K562 (cell line): ENCODE data around the gene MPND. TPM values are rescaled to one million over a fixed set of nuclear protein-coding genes. Genes with fewer than 3 reads are reported as not detected.

Experiments used
- BRCA1 ChIP-seq, 2 experiments: fragments of 450-650 bp in 1 of 2; sonication (generic) in 1 of 2; formaldehyde crosslinking in 1 of 2; IDR thresholded peaks; 2 replicates each; pipeline versions ENCODE4 v1.5.0 to v1.6.1; 2017 to 2020; ENCODE audit warnings: mild to moderate bottlenecking in 1 of 2, missing genetic modification reagents in 1 of 2
- DEAF1 ChIP-seq: fragments of 450-650 bp; formaldehyde crosslinking; IDR thresholded peaks from 2 replicates; pipeline ENCODE4 v1.4.0; 2020; ENCODE audit warnings: mild to moderate bottlenecking, moderate library complexity
- DPF2 ChIP-seq: fragments of 450-650 bp; IDR thresholded peaks from 2 replicates; pipeline ENCODE4 v1.6.1; 2016
- FOS ChIP-seq: IDR thresholded peaks from 3 replicates; pipeline ENCODE4 v1.6.1; 2011; ENCODE audit not compliant: insufficient read length; ENCODE audit errors: extremely low read depth
- ID3 ChIP-seq, 2 experiments: fragments of 250-450 bp in 1 of 2; fragments of 450-650 bp in 1 of 2; sonication (Bioruptor Pico) in 1 of 2; IDR thresholded peaks; 2 replicates each; pipeline versions ENCODE4 v1.6.1 to v1.8.0; 2016 to 2021; ENCODE audit warnings: mild to moderate bottlenecking in 2 of 2, moderate library complexity in 2 of 2, missing compliant biosample characterization in 1 of 2, missing genetic modification characterization in 1 of 2
- MAZ ChIP-seq, 2 experiments: fragments of 450-650 bp in 1 of 2; sonication (generic) in 1 of 2; formaldehyde crosslinking; IDR thresholded peaks in 1 of 2; conservative IDR thresholded peaks in 1 of 2; 2 replicates each; pipeline versions ENCODE4 v1.4.0 to v1.5.0; 2020; ENCODE audit warnings: mild to moderate bottlenecking in 1 of 2, missing genetic modification reagents in 1 of 2
- MCM3 ChIP-seq: fragments of 450-650 bp; IDR thresholded peaks from 2 replicates; pipeline ENCODE4 v1.6.1; 2016
- NR4A1 ChIP-seq, 2 experiments: fragments of 250-450 bp in 1 of 2; fragments of 450-650 bp in 1 of 2; sonication (Bioruptor Pico) in 1 of 2; IDR thresholded peaks; 2 replicates each; pipeline versions ENCODE4 v1.4.0 to v1.6.1; 2016 to 2020; ENCODE audit warnings: mild to moderate bottlenecking in 2 of 2, missing compliant biosample characterization in 1 of 2, missing genetic modification characterization in 1 of 2, moderate library complexity in 1 of 2
- PML ChIP-seq: IDR thresholded peaks from 2 replicates; pipeline ENCODE4 v1.6.1; 2012; ENCODE audit warnings: low read length, inconsistent platforms
- POLR2H ChIP-seq: IDR thresholded peaks from 2 replicates; pipeline ENCODE4 v1.6.1; 2016; ENCODE audit warnings: missing genetic modification characterization, low read depth, mild to moderate bottlenecking, control low read depth, missing compliant biosample characterization, moderate library complexity
- RCOR1 ChIP-seq, 2 experiments: IDR thresholded peaks; 2 replicates each; pipeline ENCODE4 v1.6.1; 2012; ENCODE audit warnings: low read depth in 2 of 2, low read length in 2 of 2, borderline replicate concordance in 1 of 2, improper control_type of control experiment in 1 of 2
- SIRT6 ChIP-seq: IDR thresholded peaks from one replicate; pipeline ENCODE4 v1.6.1; 2012; ENCODE audit warnings: low read depth, mild to moderate bottlenecking, control low read depth, inconsistent platforms, low read length, moderate library complexity
- SMARCA4 ChIP-seq: fragments of 450-650 bp; IDR thresholded peaks from 2 replicates; pipeline ENCODE4 v1.6.1; 2016
- SRSF1 ChIP-seq: fragments of 200-400 bp; formaldehyde crosslinking; IDR thresholded peaks from 2 replicates; pipeline ENCODE4 v1.6.1; 2017; ENCODE audit warnings: mild to moderate bottlenecking, low read depth, low read length, moderate library complexity
- TCF15 ChIP-seq: fragments of 250-450 bp; sonication (Bioruptor Pico); IDR thresholded peaks from 2 replicates; pipeline ENCODE4 v1.8.0; 2022; ENCODE audit warnings: moderate library complexity, mild to moderate bottlenecking, inconsistent platforms
- TCF3 ChIP-seq: sonication (generic); formaldehyde crosslinking; IDR thresholded peaks from 2 replicates; pipeline ENCODE4 v1.4.0; 2020; ENCODE audit warnings: mild to moderate bottlenecking, missing genetic modification reagents
- TCF7 ChIP-seq: sonication (generic); IDR thresholded peaks from 2 replicates; pipeline ENCODE4 v1.6.1; 2016; ENCODE audit warnings: antibody characterized with exemption, borderline replicate concordance
- TEAD1 ChIP-seq, 2 experiments: fragments of 450-650 bp in 1 of 2; sonication (generic) in 1 of 2; formaldehyde crosslinking; IDR thresholded peaks; 2 replicates each; pipeline versions ENCODE4 v1.4.0 to v1.8.0; 2020 to 2022; ENCODE audit warnings: mild to moderate bottlenecking in 2 of 2, missing genetic modification reagents in 1 of 2
- TSHZ1 ChIP-seq: fragments of 250-450 bp; sonication (Bioruptor Pico); IDR thresholded peaks from 2 replicates; pipeline ENCODE4 v1.4.0; 2020; ENCODE audit warnings: mild to moderate bottlenecking, moderate library complexity
- ZNF586 ChIP-seq: fragments of 450-650 bp; formaldehyde crosslinking; conservative IDR thresholded peaks from 2 replicates; pipeline ENCODE4 v1.4.0; 2020; ENCODE audit warnings: mild to moderate bottlenecking, moderate library complexity
- ZNF785 ChIP-seq: fragments of 250-450 bp; sonication (Bioruptor Pico); IDR thresholded peaks from 2 replicates; pipeline ENCODE4 v1.4.0; 2020; ENCODE audit warnings: mild to moderate bottlenecking
- polyA plus RNA-seq, 8 experiments: library from polyadenylated mRNA; depleted of rRNA in 4 of 8; stranded (reverse) in 5 of 8; unstranded in 3 of 8; fragments of >200 nt; fragmentation: Nextera tagmentation in 2 of 8; fragmentation: Illumina TruSeq in 1 of 8; extraction: Ambion mirVana in 2 of 8; extraction: Trizol in 1 of 8; gene quantifications; 2 replicates each; pipeline versions ENCODE4 v1.2.1 to v1.2.3, GENCODE V29; 2011 to 2014; ENCODE audit warnings: inconsistent platforms in 1 of 8, missing spikeins in 1 of 8
- total RNA-seq, 7 experiments: library from RNA; depleted of rRNA in 6 of 7; stranded (reverse); fragments of >200 nt in 6 of 7; fragmentation: Illumina TruSeq in 2 of 7; extraction: Trizol in 2 of 7; gene quantifications; 2 replicates each; pipeline versions ENCODE4 v1.2.1 to v1.2.3, GENCODE V29; 2011 to 2021; ENCODE audit warnings: low replicate concordance in 1 of 7

Gene MPND
- total and polyA plus RNA-seq, 9 of the 15 experiments (the other 6 are each of a cell fraction or from before 2014, with no cell fraction given), result 0.25 to 14.0 (median 3.9) TPM

GRCh38 chr19:4342615-4343369 is 570 bp upstream of the MPND start (continued):
- TF ChIP-seq SRSF1, result no peak
- peak; percentile 100 for TF ChIP-seq FOS
- peak in 1 of 2 experiments; percentile 3; a peak in 1 of 4 replicates for TF ChIP-seq RCOR1 (IDR thresholded peaks at IDR 0.05; ENCODE audit: borderline replicate concordance in 1 of 2, low read depth in 2 of 2, low read length in 2 of 2)
- peak; percentile 93 for TF ChIP-seq POLR2H (tag)
- no peak; the same call in 1 of the 2 replicates for TF ChIP-seq ZNF586
- TF ChIP-seq DEAF1, result peak; percentile 15; the same call in 1 of the 2 replicates
- TF ChIP-seq ZNF785 (CRISPR knock-in tag), result no peak; the same call in 1 of the 2 replicates
- TF ChIP-seq NR4A1 (CRISPR knock-in tag; IDR thresholded peaks at IDR 0.05), result no peak
- TF ChIP-seq NR4A1 (tag; IDR thresholded peaks at IDR 0.05), result peak; percentile 97
- TF ChIP-seq TCF3 (CRISPR knock-in tag), result no peak
- peak in 1 of 2 experiments; percentile 79; a peak in 2 of 4 replicates for TF ChIP-seq TEAD1 (CRISPR knock-in tag; IDR thresholded peaks at IDR 0.05)
- no peak for TF ChIP-seq MCM3
- 0 out of 4 replicates have a peak, but pooled peaks of 1 of the 2 experiments have one; percentile 62 for TF ChIP-seq MAZ (CRISPR knock-in tag; conservative IDR thresholded peaks at IDR 0.05 in 1 of 2, IDR thresholded peaks at IDR 0.05 in 1 of 2)
- TF ChIP-seq PML, result peak; percentile 34
- no peak for TF ChIP-seq SIRT6
- TF ChIP-seq BRCA1 (IDR thresholded peaks at IDR 0.05), result no peak
- TF ChIP-seq BRCA1 (CRISPR knock-in tag; IDR thresholded peaks at IDR 0.05), result no peak
- TF ChIP-seq TSHZ1 (CRISPR knock-in tag), result 0 out of 2 replicates have a peak, but pooled peaks have one; percentile 70
- TF ChIP-seq ID3 (CRISPR knock-in tag; IDR thresholded peaks at IDR 0.05), result no peak
- peak; percentile 55 for TF ChIP-seq ID3 (tag; IDR thresholded peaks at IDR 0.05)
- peak; percentile 55; the same call in 1 of the 2 replicates for TF ChIP-seq SMARCA4
- 0 out of 2 replicates have a peak, but pooled peaks have one; percentile 59 for TF ChIP-seq TCF7
- TF ChIP-seq DPF2, result peak; percentile 56; the same call in 1 of the 2 replicates
- TF ChIP-seq TCF15 (CRISPR knock-in tag), result peak; percentile 87; the same call in 1 of the 2 replicates
